Activated CD4-positive, alpha-beta T cell treated with anti-CD3 and anti-CD28 coated beads for 48 hours (primary cell): ENCODE results near the gene PHACTR1.

Experiments used
- DNase-seq: peaks from one replicate; pipeline ENCODE4 v3.0.0-alpha.2; 2020

PHACTR1 gene

DNA sequence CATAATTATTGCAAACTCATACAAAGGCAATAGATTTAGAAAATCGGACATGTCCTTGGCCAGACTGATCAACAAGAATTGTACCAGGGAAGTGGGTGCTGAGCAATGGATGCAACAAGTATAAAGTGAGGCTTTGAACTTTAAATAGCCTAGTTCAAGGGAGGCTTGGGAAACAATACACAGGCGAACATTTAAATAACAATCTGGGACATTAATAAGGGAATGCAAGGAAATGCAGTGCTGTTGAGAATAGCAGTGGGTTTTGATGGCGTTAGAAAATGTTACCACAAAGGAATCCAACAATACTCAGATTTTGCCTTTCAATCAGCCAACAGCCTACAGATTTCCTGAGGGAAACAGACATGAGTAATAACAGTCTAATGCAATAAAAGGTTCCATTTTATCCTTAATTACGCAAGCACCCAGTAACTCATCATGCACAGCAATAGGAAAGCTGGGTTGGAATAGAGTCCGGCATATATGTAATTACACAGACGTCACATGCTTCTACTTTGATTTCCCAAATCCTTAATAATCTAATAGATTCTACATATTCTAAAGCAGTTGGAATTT is 134.6 kb downstream of the PHACTR1 start:
- no peak for DNase-seq

DNA sequence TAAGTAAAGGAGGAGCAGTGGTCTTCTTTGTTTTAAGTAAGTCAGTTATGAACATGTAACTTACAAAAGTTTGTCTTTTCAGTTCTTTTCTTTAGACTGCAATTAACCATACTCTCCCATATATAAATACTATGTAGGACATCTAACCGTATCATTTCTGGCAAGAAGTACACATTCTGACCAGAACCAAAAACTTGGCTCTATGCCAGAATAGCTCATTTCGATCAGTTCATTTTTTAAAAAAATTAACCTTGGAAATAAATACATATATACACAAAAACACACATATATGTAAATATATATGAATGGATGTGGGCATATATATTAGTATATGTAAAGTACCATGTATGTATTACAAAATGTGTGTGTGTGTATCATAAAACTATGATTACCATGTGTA is 145.0 kb downstream of the PHACTR1 start:
- DNase-seq, result no peak

DNA sequence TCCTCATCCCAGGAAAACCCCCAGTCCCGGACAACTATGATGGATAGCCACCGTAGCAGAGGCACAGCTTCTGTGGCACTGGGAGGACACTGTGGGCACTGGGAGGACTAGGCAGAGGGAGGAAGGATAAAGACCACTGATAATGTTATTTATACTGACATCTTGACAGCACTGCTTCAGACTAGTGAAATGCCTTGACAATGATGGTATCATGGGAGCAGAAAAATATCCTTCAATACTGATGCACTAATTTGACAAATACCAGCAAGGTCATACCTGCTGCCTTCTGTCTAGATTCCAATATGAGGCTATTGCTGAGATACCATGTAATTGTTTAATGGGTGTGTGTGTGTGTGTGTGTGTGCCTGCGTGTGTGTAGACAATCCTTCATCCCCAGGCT is 148.6 kb downstream of the PHACTR1 start:
- DNase-seq, result no peak

DNA sequence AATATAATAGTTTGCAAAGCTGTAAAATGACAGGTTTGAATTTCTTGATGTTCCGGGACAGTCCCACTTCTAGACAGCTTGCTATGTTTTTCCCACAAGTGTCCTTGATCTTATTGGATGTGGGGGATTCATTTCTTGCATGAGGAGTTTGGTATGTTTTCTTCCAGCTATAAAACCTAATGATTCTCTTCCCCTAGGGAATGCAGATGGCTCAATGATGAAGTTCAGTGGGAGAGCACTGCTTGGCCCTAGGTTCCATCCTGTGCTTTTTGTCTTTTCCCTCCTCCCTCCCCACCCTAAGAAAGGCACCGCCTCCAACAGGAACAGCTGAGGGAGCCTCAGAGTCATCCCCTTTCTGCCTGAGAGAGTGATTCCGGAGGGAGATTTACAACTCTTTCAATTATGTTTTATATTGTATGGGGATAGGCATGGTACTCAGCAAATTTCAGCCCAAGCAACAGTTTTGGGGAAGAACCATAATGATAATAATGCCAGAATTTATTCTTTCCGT is 149.2 kb downstream of the PHACTR1 start:
- DNase-seq, result no peak

DNA sequence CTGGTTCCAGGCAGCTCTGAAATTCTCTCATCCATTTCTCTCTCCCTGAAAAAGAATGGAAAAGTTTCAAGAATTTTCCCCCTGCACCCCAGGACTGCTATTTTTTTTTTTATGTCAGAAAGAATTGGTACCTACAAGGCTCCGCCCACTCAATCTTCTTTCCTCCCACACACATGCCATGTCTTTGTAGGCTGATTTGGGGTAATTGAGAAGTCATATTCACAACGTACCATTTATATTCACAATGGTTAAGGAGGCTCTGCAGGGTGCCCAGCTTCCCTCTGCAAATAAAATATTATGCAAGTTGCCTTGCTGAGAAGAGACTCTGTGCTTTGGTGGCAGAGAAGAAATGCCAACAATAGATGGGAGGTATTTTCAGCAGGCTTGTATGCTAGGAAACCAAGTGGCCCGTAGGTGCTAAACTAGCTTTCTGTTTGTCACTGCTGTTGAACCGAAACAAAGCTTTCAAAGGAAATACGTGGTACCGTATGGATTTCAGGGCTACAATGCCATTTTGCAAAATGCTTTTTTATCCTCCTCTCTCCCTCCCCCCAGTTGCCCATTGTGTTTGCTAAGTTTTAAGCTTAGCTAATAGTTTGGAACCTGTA is 150.0 kb downstream of the PHACTR1 start:
- DNase-seq, result no peak

DNA sequence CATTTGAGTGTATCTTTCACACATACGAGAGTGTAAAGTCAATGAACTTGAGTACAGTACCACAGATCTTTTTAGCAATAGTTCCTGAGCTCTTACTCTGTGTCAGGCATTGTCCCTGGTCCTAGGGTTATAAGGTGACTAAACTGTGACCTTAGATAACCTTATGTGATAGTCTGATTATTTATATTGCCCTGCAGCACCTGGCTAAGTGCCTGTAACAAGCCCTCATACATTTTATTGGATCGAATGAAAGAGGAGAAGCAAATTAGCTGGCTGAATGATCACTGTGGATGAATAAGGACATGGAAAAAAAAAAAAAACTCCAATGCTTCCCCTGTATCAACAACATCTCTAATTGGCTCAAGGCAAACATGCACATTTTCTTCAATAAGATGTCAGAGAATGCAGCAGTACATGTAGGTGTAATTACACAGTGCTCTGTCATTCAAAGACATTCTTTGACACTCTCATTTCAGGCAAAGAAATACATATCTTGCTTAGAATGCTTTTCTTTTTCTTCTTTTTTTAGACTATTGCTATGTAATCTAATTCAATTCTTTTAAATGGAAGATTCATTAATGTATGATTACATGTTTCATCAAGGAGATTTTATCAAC is 153.4 kb downstream of the PHACTR1 start:
- no peak for DNase-seq

DNA sequence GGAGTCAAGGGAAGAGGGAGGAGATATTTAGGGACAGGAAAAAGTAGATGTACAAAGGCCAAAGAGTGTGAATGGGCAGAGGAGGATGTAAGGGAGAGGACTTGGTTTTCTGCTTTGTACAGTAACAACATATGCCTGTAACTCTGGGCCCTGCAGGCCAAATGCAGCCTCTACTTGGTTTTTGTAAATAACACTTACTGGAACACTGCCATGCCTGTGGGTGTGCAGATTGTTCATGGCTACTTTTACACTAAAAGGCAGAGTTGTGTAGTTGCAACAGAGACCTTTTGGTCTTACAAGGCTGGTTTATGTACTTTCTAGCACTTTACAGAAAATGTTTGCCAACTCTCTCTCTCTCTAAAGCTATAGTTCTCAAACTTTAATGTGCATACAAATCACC is 157.1 kb downstream of the PHACTR1 start:
- DNase-seq, result no peak

DNA sequence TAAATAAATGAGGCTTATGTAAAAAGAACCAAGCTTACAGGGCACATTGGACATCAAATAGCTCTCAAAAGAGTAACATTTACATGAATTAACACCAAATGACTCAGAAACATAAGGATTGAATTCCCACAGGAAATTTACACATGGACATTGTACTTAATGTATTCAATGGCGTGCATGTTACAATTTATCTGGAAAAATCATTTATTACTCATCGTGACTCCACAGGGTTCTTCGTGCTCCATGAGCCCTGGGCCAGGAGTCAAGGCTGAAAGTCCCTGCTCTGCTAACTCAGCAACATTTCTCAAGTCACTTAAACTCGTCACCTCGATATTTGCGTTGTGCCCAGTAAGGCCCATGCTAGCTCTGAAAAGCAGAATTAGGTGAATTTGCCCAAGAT is 158.5 kb downstream of the PHACTR1 start:
- DNase-seq, result no peak

DNA sequence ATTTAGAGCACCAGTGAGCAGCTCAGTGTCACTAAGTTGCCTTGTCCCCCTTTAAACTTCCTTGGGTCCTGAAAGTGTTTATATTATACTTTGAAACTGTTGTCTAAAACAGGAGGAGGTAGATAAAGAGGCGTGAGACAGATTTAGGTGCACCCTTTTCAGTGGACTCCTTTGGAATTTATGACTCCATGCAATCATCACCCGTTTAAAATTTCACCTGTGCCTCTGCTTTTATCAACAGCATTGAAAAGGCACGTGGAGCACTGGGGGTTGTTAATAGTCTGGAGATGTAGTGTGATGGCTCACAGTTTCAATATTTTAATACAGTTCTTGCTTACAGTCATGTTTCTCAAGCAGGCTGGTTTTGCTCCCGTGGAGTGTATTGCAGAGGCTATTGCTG is 162.2 kb downstream of the PHACTR1 start:
- no peak for DNase-seq

DNA sequence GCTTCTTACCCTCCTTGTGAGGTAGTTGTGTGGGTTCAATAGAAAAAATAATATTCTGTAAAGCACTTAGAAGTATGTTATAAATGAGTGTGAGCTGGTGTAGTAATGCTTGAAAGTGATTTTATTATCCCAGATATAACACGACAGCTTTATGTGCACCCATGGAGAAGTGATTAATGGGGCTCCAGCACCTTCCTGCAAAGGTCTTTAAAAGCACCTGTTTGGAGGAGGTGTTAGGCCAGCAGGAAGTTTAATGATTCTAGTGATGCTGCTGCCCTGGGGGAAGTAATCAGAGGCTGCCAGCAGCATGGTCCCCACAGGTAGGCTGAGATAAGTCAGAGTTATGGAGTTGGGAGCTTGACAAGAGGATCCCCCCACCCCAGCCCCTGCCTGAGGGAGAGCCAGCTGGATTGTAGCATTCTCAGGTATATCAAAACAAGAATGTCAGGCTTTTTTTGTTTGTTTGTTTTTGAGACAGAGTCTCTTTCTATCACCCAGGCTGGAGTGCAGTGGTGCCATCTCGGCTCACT is 166.3 kb downstream of the PHACTR1 start:
- DNase-seq, result no peak

DNA sequence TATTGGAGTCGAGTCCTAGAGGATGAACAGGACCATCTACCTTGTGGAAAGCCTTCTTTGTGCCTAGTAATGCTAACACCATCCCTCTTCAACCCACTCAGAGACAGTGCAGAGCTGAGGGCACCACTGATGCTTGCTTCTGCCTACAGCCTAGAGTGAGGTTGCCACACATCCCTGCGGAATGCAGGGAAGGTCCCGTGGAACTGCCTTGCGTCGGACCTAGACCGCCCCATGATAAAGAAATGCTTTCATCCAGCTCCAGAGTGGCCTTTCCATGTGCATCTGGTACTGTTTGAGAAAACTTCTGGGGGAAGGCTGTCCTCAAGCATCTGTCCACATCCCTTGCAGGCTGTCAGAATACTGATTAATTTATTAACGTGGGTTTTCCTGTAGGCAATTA is 168.4 kb downstream of the PHACTR1 start:
- no peak for DNase-seq

DNA sequence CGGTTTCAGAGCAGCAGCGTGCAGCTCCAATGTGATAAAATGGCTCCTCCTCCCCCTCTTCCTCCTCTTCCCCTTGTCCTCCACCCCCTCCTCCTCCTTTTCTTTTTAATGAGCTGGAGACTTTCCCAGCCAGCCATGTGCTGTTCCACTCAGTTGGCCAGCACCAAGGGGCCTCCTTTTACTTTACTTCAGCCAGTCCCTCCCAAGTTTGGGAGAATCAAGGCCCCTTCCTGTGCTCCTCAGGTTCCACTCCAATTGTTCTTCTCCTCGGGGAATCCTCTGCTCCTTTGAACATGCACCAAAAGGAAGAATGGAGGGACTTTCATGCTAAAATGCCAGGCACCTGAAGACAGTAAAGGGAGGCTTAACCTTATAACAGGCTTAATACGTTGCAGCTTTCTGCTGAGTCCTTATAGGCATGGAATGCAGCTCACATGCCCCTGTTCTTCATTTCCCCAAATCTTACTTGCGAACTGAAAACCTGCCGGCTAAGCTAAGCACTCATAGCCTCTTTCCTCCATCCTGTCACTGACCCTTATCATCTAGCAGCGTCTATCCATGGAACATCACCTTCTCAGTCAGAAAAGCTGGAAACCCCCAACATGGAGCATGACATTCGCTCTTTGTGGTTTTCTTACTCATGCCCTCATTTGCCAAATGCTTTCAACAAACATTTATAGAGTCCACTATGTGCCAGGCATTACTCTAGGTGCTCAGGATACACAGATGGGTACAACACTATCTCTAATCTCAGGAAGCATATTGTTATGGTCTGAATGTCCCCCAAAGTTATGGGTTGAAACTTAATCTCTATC is 170.6 kb downstream of the PHACTR1 start:
- DNase-seq, result no peak

DNA sequence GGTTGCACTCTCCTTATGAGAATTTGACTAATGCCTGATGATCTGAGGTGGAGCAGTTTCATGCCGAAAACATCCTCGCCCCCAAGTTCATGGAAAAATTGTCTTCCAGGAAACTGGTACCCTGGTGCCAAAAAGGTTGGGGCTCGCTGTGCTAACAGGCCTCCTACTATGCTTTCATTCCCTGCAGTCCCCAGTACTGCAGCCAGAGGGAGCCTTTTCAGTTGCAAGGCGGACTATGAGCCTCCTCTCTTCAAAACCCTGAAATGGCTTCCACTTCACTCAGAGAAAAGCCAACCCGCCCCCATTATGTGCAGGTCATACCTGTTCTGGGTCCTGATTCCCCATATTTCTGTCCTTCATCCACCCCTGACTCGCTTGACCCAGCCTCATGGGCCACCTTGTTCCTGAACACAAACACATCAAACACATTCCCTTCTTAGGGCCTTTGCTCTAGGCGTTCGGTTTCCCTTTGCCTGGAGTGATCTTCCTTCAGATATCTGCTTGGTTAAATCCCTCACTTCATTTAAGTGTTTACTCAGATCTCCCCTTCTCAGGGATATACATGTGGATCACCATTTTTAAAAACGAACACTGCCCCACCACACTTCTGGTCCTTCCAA is 173.7 kb downstream of the PHACTR1 start:
- DNase-seq, result peak; percentile 47

DNA sequence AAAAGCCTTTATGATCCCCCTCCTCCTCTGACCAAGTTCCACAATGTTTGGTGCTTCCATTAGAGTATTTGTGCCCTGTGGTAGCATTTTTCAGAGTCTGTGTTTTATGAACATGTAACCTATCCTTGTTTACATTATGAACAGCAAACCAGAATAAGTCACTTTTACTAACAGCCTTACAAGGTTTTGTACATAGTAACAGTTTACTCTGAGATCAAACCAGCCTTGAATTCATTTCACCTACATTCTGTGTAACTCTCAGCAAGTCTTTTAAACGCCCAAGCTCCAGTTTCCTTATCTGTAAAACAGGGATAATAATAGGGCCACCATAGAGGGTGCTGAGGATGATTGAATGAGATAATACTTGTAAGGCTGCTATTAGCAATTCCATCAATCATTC is 175.0 kb downstream of the PHACTR1 start:
- no peak for DNase-seq

DNA sequence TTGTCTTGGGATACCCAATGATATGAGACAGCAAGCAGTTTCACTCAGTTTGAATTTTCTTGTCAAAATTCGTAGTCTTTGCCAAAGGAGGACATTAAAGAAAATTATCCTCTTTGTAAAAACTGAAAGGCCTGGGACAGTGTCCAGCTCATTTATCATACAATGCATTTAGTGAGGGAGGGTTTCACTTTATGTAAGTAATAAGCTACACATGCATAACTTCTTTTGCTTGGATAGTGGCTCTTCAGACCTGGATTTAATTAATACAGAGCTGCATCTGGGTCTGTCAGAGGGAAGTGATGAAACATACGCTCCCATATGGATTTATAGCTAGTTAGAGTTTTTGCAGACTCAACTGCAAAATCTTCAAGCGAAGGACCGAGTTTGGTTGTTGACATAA is 175.6 kb downstream of the PHACTR1 start:
- no peak for DNase-seq

DNA sequence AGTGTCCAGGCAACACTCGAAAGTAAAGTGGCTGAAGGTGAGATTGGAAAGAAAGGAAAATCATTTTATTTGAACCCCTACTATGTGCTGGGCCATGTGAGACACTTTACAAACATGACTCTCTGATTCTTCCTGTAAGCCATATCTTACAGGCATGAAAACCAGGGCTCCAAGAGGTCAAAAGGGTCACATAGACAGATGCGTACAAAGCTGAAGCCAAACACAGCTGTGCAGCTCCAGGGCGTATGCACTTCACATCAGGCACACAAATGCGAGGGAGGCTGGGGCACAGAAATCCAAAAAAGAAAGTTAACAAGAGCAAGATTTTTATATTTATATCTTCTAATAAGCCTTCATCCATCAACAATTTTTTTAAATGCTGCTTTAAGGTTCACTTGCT is 176.5 kb downstream of the PHACTR1 start:
- no peak for DNase-seq

DNA sequence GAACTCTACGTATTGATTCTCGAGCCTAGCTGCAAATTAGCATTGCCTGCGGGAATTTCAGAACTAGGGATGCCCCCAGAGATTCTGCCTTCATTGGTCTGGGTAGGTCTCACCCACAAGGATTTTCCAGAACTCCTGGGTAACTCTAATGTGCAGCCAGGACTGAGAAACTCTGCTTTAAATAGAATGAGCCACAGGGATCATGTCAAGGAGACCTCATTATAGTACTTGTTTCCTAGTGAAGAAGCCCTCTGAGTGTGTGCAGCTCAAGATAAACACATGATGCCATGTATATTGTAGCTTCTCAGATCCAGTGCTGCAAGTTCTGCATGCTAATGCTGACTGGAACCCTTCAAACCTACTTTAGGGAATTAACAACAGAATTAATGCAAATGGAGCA is 179.2 kb downstream of the PHACTR1 start:
- no peak for DNase-seq

DNA sequence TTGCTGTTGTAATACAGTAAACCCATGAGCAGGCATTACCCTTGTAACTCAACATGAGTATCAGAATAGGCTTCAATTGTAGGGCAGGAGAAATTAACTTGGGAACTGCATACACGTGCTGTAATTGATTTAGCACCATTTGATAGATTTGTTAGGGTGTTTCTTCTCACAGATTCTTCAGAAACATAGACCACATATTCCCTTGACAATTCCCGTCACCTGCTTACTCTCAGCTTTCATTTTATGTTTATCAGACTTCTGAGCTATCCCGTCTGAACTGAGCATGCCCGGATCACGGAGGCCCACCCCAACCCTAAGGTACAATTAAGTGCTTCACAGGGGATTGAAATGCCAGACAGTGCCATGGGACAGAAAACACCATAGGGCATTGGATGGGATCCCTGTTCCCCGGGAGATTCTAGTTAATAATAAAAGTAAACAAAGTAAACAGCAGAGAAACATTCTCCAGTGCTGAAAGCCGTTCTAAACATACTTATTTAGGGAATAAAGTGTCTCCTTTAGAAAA is 179.7 kb downstream of the PHACTR1 start:
- DNase-seq, result no peak

DNA sequence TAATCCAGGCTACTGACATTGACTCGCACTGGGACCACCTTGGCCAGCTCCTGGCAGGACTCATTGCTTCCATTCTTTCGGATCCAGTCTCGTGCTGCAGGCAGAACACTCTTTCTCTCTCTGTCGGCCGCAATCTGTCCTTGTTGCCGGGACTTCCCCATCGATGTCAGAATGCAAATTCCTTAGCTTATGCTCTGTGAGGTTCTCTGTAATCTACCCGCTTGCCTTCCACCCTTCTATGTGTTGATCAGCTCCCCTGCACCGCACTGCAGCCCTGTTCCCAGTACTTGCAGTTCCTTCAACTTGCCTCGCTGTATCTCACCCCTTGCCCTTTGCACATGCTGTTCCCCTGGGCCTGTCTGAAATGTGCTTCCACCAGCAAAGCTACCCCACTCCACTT is 182.0 kb downstream of the PHACTR1 start:
- no peak for DNase-seq

DNA sequence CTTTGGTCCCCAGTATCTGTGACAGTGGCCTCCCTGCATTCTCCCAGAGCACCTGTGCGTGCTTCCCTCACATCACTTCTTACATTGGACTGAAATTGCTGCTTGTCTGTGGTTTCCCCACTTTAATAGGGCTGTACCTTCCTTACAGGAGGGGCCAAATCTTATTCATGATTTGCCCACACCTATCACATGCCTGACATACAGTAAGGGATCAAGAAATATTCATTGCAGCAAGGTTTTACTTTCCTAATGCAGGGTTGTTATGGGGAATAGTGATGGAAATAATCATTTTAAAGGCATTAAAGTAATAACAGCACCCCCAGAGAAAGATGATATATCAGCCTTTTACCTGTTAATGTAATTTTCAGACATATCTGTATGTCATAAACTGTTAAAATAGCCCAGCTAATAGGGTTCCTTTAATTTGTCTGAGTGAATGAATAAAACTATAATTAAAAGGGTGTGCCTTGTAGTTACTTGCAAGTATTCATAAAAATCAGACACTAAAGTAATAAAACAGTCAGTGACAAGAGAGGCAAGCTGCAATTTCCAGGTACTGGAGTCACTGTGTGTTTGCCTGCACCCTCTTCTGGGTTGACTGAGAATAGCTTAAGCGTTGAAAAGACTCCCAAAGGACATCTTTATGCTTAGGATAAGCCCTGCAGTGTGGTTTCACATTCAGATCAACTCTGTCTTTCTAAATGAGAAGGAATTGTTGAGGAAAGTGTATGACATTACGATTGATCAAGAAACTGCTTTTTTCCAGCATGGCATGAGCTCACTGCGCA is 182.7 kb downstream of the PHACTR1 start:
- DNase-seq, result no peak

DNA sequence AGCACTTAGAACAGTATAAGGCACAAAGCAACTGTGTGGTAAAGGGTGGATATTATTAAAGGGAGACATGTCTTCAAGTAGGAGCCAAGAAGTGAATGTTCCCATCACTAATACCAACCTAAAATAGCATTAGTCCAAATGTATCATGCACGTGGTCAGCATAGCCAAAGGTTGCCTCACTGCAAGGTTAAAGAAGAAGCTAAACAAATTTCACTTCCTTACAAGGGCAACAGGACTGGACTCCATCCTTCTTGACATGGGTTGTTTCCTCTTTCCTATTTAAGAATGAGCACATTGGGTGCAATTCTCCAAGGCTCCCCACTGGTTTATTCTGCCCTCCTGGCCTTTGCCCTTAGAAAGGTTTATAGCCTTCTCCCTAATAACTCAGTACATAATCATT is 186.7 kb downstream of the PHACTR1 start:
- no peak for DNase-seq

DNA sequence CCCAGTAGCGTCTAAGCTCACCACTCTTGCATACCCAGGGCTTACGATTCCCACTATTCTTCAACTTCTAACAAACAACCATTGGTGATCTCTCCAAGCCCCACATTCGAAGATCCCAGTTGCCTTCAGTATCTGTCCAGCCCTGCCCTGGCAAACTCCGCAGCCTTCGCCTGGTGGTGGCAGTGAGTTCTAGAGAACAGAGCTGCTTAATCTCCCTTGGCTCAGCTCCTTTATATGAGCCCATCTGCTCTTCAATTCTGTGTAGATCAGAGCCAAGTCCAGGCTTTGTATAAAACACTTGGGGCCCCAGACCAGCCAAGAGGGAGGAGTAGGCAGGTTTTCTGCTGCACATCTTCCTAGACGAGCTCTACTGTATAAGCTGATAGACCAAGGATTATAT is 193.3 kb downstream of the PHACTR1 start:
- DNase-seq, result no peak
